Ovary (tissue), 9 donors: ENCODE data around the gene CDC16. TPM values are rescaled to one million over a fixed set of nuclear protein-coding genes. Genes with fewer than 3 reads are reported as not detected.

ENCODE experiments used
- DNase-seq, 5 donors: peaks; one replicate each; pipeline ENCODE4 v3.0.0-alpha.2; 2019 to 2020
- H3K27ac ChIP-seq, 2 donors: fragments of 200-600 bp; one replicate each; pipeline versions ENCODE4 v1.5.1 to v1.8.0; 2019 to 2022
- H3K27me3 ChIP-seq: fragments of 200-600 bp; one replicate; pipeline ENCODE4 v1.8.0; 2022
- H3K36me3 ChIP-seq: fragments of 200-600 bp; sonication (generic); one replicate; pipeline ENCODE4 v1.5.1; 2019
- H3K4me1 ChIP-seq: one replicate; pipeline ENCODE4 v1.8.1; 2013; ENCODE audit warnings: mild to moderate bottlenecking, moderate library complexity; ENCODE audit not compliant: insufficient read depth
- H3K4me3 ChIP-seq: fragments of 200-600 bp; sonication (generic); one replicate; pipeline ENCODE4 v1.5.1; 2017
- H3K9me3 ChIP-seq, 2 donors: fragments of 200-600 bp in 1 of 2; sonication (generic) in 1 of 2; one replicate each; pipeline versions ENCODE4 v1.5.1 to v1.8.1; 2013 to 2019; ENCODE audit warnings: mild to moderate bottlenecking in 1 of 2, moderate library complexity in 1 of 2
- EP300 ChIP-seq: sonication (generic); formaldehyde crosslinking; IDR thresholded peaks from one replicate; pipeline ENCODE4 v1.6.1; 2017; ENCODE audit warnings: antibody characterized with exemption
- POLR2A ChIP-seq: fragments of 450-650 bp; IDR thresholded peaks from one replicate; pipeline ENCODE4 v1.6.1; 2017; ENCODE audit warnings: antibody characterized with exemption, mild to moderate bottlenecking, moderate library complexity
- WGBS, 3 donors: extraction: QIAGEN DNeasy Blood & Tissue Kit in 1 of 3; methylation state at CpG; one replicate each; pipeline versions ENCODE4 v1.1.5 to v1.1.7; 2013 to 2017; 5-methylcytosine and 5-hydroxymethylcytosine counted together
- intact Hi-C, 4 donors: fragments of 100-400 bp; cut with DNase I; formaldehyde crosslinking; loops; one replicate each; pipeline versions ENCODE4 v1.11.0 to v1.15.1; 2022 to 2023
- polyA plus RNA-seq, 2 donors: library from polyadenylated mRNA; stranded (reverse); fragments of 200-250 nt in 1 of 2; fragments of 350-450 nt in 1 of 2; fragmentation: Illumina TruSeq in 1 of 2; extraction: RNeasy Lipid Tissue Mini Kit (QIAGEN cat#74804) in 1 of 2; gene quantifications; one replicate each; pipeline ENCODE4 v1.2.3, GENCODE V29; 2013 to 2014
- total RNA-seq, 7 donors: library from RNA; depleted of rRNA in 2 of 7; stranded (reverse); fragments of >200 nt in 2 of 7; fragmentation: NEBNext Ultra II Directional in 3 of 7; extraction: Animal tissue kit (Norgen Biotek cat#: 25700) in 3 of 7; gene quantifications; one replicate each; pipeline versions ENCODE4 v1.1.0 to v1.2.4, GENCODE V29; 2016 to 2023
- TF ChIP-seq, protein P1 (sequence below), 3 donors: fragments of 450-650 bp in 2 of 3; fragments of 200-600 bp in 1 of 3; IDR thresholded peaks; one replicate each; pipeline versions ENCODE4 v1.5.1 to v1.8.0; 2016 to 2022; ENCODE audit warnings: antibody characterized with exemption in 3 of 3, mild to moderate bottlenecking in 1 of 3
- donor health status: DM: no; HTN: no; CAD: no; lungs with moderate emphysema.
- donor health status: DM: no; HTN: no; CAD: no.
- donor health status: Bipolar disorder and iron deficiency.
- donor health status: DM: yes; HTN: yes; CAD: no.
- donor health status: DM: no; HTN: no; CAD: no.
- donor health status: DM: yes; HTN: yes; CAD: no.

The CDC16 gene
- total and polyA plus RNA-seq, 9 donors, result 42.0 to 88.8 (median 55.2) TPM

DNA sequence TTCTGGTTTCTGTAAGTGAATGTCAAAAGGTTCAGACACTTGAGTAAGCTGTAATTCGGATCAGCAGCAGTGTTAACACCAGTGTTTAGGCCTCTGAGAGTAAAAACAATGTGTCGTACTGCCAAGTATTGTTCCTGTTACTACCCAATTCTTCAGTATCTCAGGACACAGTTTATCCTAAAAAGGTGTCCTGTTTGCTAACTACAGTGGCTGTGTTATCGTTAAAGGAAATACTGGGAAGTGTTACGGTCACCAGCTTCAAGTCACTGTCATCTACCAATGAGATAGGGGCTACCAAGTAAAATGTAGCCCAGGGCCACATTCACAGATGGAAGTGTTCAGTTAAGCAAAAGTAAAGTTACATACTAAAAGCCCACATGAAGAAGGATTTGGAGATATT lies 44.4 kb downstream of the CDC16 start:
- no peak for DNase-seq
- H3K9me3 ChIP-seq, result no peaks in the 10 kb centered on the region
- H3K27ac ChIP-seq, result no peak overlapping the region
- peaks cover 5% of the 10 kb centered on the region for H3K4me1 ChIP-seq
- WGBS, 3 donors, result 76 to 88% (median 79%) methylated on average over 4 of the region's 4 CpGs
- intact Hi-C loops, result no loop called here
- H3K4me3 ChIP-seq, result no peak overlapping the region
- H3K27me3 ChIP-seq, result no peaks in the 10 kb centered on the region
- TF ChIP-seq, protein P1, sequence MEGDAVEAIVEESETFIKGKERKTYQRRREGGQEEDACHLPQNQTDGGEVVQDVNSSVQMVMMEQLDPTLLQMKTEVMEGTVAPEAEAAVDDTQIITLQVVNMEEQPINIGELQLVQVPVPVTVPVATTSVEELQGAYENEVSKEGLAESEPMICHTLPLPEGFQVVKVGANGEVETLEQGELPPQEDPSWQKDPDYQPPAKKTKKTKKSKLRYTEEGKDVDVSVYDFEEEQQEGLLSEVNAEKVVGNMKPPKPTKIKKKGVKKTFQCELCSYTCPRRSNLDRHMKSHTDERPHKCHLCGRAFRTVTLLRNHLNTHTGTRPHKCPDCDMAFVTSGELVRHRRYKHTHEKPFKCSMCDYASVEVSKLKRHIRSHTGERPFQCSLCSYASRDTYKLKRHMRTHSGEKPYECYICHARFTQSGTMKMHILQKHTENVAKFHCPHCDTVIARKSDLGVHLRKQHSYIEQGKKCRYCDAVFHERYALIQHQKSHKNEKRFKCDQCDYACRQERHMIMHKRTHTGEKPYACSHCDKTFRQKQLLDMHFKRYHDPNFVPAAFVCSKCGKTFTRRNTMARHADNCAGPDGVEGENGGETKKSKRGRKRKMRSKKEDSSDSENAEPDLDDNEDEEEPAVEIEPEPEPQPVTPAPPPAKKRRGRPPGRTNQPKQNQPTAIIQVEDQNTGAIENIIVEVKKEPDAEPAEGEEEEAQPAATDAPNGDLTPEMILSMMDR (IDR thresholded peaks at IDR 0.05), result no peak
- no peak for TF ChIP-seq POLR2A
- TF ChIP-seq EP300, result no peak
- no peaks in the 10 kb centered on the region for H3K36me3 ChIP-seq

DNA sequence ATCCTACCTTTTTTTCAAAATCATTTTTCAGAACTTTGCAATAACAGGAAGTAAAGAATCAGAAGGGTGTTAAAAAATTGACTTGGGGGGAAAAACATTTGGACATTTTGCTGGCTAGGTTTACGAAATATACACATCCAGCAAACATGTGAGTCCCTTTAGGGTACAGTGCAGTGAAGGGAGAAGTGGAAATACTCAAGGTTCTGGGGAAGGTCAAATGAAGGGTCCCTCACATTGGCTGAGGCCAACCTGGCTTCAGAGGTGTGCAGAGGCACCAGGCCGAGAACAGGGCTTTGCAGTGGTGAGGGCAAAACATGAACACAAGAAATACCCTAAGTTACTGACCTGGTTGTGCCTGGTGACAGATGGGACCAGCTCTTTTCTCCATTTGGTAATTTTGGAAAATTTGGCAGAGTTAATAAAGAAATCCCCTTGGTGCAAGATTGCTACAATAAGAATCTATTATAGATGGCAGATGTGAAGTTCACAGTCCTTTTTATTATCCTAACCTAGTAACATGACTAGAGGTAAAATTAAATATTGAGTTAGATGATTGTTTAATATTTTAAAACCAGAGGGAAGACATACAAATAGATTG lies 45.2 kb downstream of the CDC16 start:
- H3K36me3 ChIP-seq, result no peaks in the 10 kb centered on the region
- intact Hi-C loops, result no loop called here
- TF ChIP-seq POLR2A (no peak), EP300 (no peak)
- TF ChIP-seq, protein P1 (IDR thresholded peaks at IDR 0.05), result no peak
- 90 to 94% (median 93%) methylated on average over 2 of the region's 2 CpGs for WGBS, 3 donors
- H3K4me1 ChIP-seq, result peaks cover 5% of the 10 kb centered on the region
- H3K9me3 ChIP-seq, result no peaks in the 10 kb centered on the region
- no peak overlapping the region for H3K4me3 ChIP-seq
- H3K27ac ChIP-seq, result no peak overlapping the region
- no peaks in the 10 kb centered on the region for H3K27me3 ChIP-seq
- no peak for DNase-seq

DNA sequence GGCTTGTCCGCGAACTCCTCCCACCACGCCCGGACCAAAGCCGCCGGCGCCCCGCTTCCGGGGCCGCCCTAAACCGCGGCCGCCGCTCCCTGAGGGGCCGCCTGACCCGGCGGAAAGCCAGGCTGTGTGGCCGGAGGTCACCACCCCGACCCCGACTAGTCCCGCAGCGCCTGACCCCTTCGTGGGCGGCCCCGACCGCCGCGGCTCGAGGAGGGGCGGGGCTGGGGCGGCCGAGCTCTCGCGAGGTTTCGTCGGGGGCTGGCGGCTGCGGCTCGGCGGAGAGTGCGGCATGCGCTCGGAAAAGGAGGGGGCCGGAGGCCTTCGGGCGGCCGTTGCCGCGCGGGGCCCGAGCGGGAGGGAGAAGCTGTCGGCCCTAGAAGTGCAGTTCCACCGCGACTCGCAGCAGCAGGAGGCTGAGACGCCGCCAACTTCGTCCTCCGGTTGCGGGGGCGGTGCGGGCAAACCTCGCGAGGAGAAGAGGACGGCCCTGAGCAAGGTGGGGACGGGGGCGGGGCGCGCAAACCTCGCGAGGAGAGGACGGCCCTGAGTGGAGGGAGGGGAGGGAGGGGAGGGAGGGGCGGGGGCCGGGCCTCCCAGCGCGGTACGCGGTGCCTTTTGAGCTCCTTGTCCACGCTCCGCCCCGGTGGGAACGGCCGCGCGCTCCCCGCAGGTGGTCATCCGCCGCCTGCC lies 46.8 kb downstream of the CDC16 start, which contains the start of gene UPF3A:
Gene UPF3A (plus strand): TSS at position 251 of the 690 bp plus-strand sequence. CDS start 39 bp downstream, at position 290.
- 0 to 1% (median 1%) methylated on average over 55 to 86 of the region's 89 CpGs for WGBS, 3 donors
- no peak for TF ChIP-seq EP300
- TF ChIP-seq, protein P1 (IDR thresholded peaks at IDR 0.05), result no peak
- peak; percentile 37 for TF ChIP-seq POLR2A

DNA sequence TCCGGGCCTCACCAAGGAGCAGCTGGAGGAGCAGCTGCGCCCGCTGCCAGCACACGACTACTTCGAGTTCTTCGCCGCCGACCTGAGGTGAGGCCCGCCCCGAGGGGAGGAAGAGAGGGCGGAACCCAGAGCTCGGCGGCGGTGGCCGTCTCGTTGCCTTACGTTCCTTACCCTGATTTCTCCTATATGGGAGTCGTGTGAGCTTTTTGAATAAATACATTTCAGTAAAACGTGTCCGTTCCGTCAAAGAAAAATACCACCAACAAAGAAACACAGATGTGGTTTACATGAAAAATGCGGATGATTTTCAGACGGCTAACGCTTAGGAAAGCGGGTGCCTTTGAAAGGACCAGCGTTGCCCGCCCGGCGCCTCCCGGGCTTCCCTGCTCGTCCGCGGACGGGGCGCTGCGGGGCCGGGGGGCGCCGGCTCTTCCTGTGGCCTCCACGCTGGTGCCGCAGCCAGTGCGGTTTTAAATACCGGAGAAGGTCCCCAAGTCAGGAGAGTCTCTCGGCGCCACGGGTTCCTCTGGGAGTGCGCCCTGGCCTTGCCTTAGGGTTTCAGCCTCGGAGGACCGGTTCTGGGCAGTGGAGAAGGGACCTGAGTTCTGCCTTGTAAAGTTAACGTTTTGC lies 47.5 kb downstream of the CDC16 start:
- peak overlapping the region; percentile 92 to 94 for H3K27ac ChIP-seq
- H3K36me3 ChIP-seq, result no peaks in the 10 kb centered on the region
- TF ChIP-seq POLR2A (no peak), EP300 (no peak)
- TF ChIP-seq, protein P1 (IDR thresholded peaks at IDR 0.05), result no peak
- H3K4me3 ChIP-seq, result peak overlapping the region; percentile 74
- no peaks in the 10 kb centered on the region for H3K9me3 ChIP-seq
- intact Hi-C loops, result no loop called here
- 0% methylated on average over 50 of the region's 50 CpGs for WGBS, 3 donors
- H3K4me1 ChIP-seq, result peaks cover 5% of the 10 kb centered on the region
- DNase-seq, result peak; percentile 27 to 61 (median 43)
- no peaks in the 10 kb centered on the region for H3K27me3 ChIP-seq

More for the DNA sequence above, 46.8 kb downstream of the CDC16 start, which contains the start of gene UPF3A:
- H3K9me3 ChIP-seq, result no peaks in the 10 kb centered on the region
- no peaks in the 10 kb centered on the region for H3K36me3 ChIP-seq
- H3K4me3 ChIP-seq, result peak within 1 kb of the TSS; percentile 74
- DNase-seq, result peak; percentile 90 to 95 (median 92)
- no peaks in the 10 kb centered on the region for H3K27me3 ChIP-seq
- peak within 1 kb of the TSS; percentile 92 to 94 for H3K27ac ChIP-seq
- H3K4me1 ChIP-seq, result peaks cover 5% of the 10 kb centered on the region
- intact Hi-C loops, result no loop called here
